GF-D8 (cell line): ENCODE data around the gene LPIN3.
"Not testable (repeated sequence)": the region's sequence is repeated elsewhere in the genome, so short reads cannot be mapped to it uniquely, and the experiment has no call there.

Source experiments
- DNase-seq: peaks from one replicate; lab custom pipeline; 2025; lab: John Stamatoyannopoulos, UW

LPIN3 gene

GRCh38 chr20:41340327-41341055 lies at the start of gene LPIN3:
TSS of gene LPIN3 (plus strand) at chr20:41340821. CDS start at chr20:41345804, 4,983 bp downstream.
- DNase-seq, result no peak

DNA sequence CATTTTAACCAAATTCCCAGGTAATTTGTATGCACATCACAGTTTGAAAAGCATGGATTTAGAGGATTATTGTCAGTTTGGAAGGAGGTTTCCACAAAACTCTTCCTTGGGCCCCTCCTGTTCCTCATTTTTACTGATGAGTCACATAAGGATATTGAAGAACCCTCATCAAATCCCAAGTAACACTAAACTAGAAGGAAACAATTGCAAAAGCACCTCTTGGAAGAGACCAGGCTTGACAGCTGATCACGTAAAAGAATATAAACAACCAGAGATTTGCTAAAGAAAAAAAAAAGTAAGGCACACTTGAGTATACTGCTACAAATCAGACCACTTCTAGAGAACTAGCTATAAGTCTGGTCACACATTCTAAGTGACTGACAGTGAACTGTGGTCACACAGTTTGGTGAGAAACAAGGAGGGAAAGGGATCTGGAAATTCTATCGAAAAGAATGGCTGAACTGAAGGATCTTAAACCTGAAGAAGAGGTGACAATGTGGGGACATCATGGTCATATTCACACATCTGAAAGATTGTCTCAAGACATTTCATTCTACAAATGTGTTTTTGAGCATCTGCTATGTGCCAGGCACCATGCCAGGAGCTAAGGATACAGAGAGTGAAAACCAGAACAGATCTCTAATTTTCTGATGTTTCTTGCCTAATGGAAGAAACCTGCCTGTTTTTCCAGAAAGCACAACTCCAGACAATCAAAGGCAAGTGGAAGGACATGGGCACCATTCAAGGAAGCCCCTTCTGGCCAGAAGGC lies 47.2 kb upstream of the LPIN3 start:
- no peak for DNase-seq

DNA sequence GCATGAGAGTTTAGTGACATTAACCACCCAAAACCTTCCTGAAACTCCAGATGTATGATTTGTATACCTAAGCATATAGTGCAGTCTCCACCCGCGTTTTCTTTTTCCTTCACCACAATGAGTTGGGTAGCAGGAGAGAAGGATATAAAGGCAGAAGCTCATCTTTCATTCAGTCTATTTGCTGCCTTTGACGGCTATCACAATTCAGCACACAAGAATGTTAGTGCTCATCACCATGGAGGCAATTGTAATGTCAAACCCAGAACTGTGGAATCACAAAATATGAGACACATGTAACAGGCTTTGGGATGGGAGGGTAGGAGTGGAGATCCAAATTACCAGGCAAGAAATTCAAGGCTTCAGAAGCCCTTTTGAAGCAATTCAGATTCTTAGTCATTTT lies 40.7 kb upstream of the LPIN3 start:
- no peak for DNase-seq

GRCh38 chr20:41300383-41300782 lies 40.2 kb upstream of the LPIN3 start:
- DNase-seq, result no peak

- no peak for DNase-seq
Observed at GRCh38 chr20:41300886-41301285, 39.7 kb upstream of the LPIN3 start.

GRCh38 chr20:41304002-41304401 lies 36.6 kb upstream of the LPIN3 start:
- no peak for DNase-seq

DNA sequence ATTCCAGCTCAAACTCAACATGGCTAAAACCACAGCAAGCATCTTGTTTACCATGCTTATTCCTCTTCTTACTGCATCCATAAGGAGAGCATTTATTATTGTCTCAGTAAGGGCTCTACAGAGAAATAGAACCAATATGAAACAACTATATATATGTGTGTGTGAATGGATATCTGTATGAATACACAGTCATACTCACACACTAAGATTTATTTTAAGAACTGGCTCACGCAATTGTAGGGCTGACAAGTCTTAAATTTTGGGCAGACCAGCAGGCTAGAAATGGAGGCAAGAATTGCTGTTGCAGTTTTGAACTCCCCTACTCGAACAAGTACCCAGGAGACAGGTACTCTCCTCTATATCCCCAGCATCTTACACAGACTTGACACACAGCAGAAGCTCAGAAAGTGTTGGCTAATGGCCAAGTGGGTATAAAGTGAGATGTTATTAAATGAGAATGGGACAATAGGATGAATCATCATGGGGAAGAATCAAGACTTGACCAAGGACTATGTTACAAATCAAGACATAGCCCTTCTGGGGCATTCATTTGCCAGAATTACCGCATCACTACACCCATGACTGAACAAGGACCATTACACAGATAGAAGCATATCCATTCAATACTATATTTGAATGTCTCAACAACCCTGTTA lies 36.1 kb upstream of the LPIN3 start:
- no peak for DNase-seq

- DNase-seq, result no peak
Observed at GRCh38 chr20:41306061-41306727, 34.4 kb upstream of the LPIN3 start.

DNA sequence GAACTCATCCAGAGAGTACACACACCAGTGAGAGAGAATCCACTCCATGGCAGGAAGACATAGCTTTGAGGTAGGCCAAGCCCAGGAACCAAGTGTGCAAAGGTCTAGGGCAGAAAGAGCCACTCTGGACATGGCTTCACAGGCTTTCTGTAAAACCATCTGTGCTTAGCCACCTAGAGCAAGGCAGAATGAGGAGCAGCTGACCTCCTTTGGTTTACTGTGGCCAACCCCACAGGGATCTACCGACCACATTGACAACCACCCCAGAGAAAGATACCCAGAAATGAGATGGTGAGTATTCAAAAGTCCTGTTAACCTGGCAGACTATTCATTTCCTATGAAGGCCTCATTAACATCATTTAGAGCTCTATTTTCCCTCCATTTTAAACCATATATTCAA lies 33.6 kb upstream of the LPIN3 start:
- no peak for DNase-seq

- peak; percentile 51 for DNase-seq
Observed at GRCh38 chr20:41308290-41308711, 32.3 kb upstream of the LPIN3 start.

- peak; percentile 65 for DNase-seq
Observed at GRCh38 chr20:41308726-41309413, 31.8 kb upstream of the LPIN3 start.

GRCh38 chr20:41309817-41310216 lies 30.8 kb upstream of the LPIN3 start:
- no peak for DNase-seq

DNA sequence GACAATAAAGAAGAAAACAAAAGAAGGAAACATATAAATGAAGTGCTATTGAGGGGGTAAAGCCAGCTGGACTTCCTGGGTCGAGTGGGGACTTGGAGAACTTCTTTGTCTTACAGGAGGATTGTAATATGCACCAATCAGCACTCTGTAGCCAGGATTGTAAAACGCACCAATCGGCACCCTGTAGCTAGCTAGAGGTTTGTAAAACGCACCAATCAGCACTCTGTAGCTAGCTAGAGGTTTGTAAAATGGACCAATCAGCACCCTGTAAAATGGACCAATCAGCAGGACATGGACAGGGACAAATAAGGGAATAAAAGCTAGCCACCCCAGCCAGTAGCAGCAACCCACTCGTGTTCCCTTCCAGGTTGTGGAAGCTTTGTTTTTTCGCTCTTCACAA lies 28.6 kb upstream of the LPIN3 start:
- DNase-seq, result not testable (repeated sequence)

DNA sequence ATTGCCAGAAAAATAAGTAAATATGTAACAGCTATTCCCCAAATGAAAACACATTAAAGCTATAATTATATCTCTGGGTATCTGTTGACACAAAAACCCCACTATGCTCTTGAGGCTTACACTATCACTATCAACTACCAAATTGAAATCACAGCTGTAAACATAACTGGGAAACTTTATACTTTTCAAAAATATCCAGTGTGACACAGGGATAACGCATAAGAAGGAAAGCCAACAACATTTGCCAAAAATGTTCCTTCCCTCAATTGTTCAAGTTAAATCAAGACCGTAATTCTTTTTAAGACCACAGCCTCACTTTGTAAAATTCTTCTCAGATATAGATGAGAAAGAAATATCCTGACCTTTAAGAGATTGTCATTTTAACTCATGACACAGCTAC lies 26.2 kb upstream of the LPIN3 start:
- DNase-seq, result no peak

DNA sequence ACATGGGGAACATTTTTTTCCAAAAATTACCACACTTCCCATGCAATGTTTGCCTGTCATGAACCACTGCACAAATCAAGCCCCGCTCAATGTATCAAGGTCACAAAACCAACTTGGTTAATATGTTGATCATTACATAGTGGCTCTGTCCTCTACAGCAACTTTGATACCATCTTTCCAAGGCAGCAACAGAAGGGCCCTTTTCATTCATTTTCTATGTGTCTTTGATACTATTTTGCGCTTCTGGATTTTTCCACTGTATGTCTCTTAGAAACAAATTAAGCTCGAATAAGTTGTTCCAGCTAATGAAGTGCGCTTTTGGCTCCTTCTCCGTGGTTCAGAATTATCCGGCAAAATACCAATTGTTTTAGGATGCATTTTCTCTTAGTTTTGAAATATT lies 24.6 kb upstream of the LPIN3 start:
- DNase-seq, result no peak

GRCh38 chr20:41316602-41317545 lies 23.7 kb upstream of the LPIN3 start:
- no peak for DNase-seq

GRCh38 chr20:41317546-41318270 lies 22.9 kb upstream of the LPIN3 start, which contains the start of gene ZHX3:
TSS of gene ZHX3 (minus strand) at chr20:41317731. CDS start at chr20:41204916, 112,815 bp downstream.
- peak; percentile 86 for DNase-seq

GRCh38 chr20:41318271-41318649 lies 22.4 kb upstream of the LPIN3 start:
- no peak for DNase-seq

DNA sequence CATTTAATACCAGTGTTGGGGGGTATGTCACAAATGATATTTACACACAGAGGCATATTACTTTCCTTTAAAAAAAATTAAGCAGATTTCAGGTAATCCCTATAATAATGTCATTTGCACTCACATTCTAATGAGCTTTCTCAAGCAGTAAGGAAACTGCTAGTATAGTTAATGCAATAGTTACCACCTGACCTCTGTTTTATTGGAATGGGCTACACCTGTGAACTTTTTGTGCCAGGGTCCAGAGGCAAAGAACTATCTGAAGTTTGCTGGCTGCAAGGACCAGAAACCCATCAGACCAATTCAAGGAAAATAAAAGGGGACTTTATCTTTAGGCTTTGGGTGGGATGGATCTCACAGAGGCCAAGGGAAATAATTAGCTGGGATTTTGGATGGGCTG lies 20.2 kb upstream of the LPIN3 start:
- DNase-seq, result no peak

GRCh38 chr20:41320976-41321375 lies 19.6 kb upstream of the LPIN3 start:
- peak; percentile 24 for DNase-seq
